ENCODE measurements around the gene NOL9.

Gene NOL9

GRCh38 chr1:6596886-6597776, 42.8 kb upstream of the NOL9 start:
- peak overlapping the region; percentile 24 for H3K27ac ChIP-seq (ENCODE audit: low read length)
- H3K9me3 ChIP-seq (ENCODE audit: control insufficient read depth in 2 of 2, low read length in 2 of 2), result no peaks in the 10 kb centered on the region
- H3K9ac ChIP-seq (ENCODE audit: low read length in 2 of 2), result peak overlapping the region; percentile 21 to 42
- peaks cover 56% of the 10 kb centered on the region for H3K4me1 ChIP-seq (ENCODE audit: control insufficient read depth, insufficient read depth, low read length)
- peak overlapping the region; percentile 32 to 52 for H3K4me3 ChIP-seq (ENCODE audit: low read length in 2 of 2)
- no peaks in the 10 kb centered on the region for H3K27me3 ChIP-seq (ENCODE audit: control insufficient read depth in 1 of 2, insufficient read depth in 2 of 2, low read length in 2 of 2)
- peaks cover 52 to 59% of the 10 kb centered on the region in 2 donors for H3K36me3 ChIP-seq (ENCODE audit: control insufficient read depth in 2 of 2, insufficient read depth in 2 of 2, low read length in 2 of 2)

- H3K9me3 ChIP-seq (ENCODE audit: control insufficient read depth in 2 of 2, low read length in 2 of 2), result no peaks in the 10 kb centered on the region
- H3K4me1 ChIP-seq (ENCODE audit: control insufficient read depth, insufficient read depth, low read length), result peaks cover 57% of the 10 kb centered on the region
- peak overlapping the region; percentile 32 to 52 for H3K4me3 ChIP-seq (ENCODE audit: low read length in 2 of 2)
- no peaks in the 10 kb centered on the region for H3K27me3 ChIP-seq (ENCODE audit: control insufficient read depth in 1 of 2, insufficient read depth in 2 of 2, low read length in 2 of 2)
- peak overlapping the region; percentile 21 to 36 for H3K9ac ChIP-seq (ENCODE audit: low read length in 2 of 2)
- H3K27ac ChIP-seq (ENCODE audit: low read length), result no peak overlapping the region
- peaks cover 52 to 59% of the 10 kb centered on the region in 2 donors for H3K36me3 ChIP-seq (ENCODE audit: control insufficient read depth in 2 of 2, insufficient read depth in 2 of 2, low read length in 2 of 2)
Observed at GRCh38 chr1:6596351-6596750, 42.0 kb upstream of the NOL9 start.

GRCh38 chr1:6594977-6595740, 40.8 kb upstream of the NOL9 start:
- H3K4me3 ChIP-seq (ENCODE audit: low read length in 2 of 2), result no peak overlapping the region
- H3K4me1 ChIP-seq (ENCODE audit: control insufficient read depth, insufficient read depth, low read length), result peaks cover 53% of the 10 kb centered on the region
- no peak overlapping the region for H3K9ac ChIP-seq (ENCODE audit: low read length in 2 of 2)
- no peak overlapping the region for H3K27ac ChIP-seq (ENCODE audit: low read length)
- no peaks in the 10 kb centered on the region for H3K9me3 ChIP-seq (ENCODE audit: control insufficient read depth in 2 of 2, low read length in 2 of 2)
- H3K27me3 ChIP-seq (ENCODE audit: control insufficient read depth in 1 of 2, insufficient read depth in 2 of 2, low read length in 2 of 2), result no peaks in the 10 kb centered on the region
- H3K36me3 ChIP-seq (ENCODE audit: control insufficient read depth in 2 of 2, insufficient read depth in 2 of 2, low read length in 2 of 2), result peaks cover 57 to 67% of the 10 kb centered on the region in 2 donors

- Histone ChIP-seq H3K9me3 (ENCODE audit: control insufficient read depth in 2 of 2, low read length in 2 of 2) (no peaks in the 10 kb centered on the region), H3K4me1 (ENCODE audit: control insufficient read depth, insufficient read depth, low read length) (peaks cover 41% of the 10 kb centered on the region), H3K9ac (ENCODE audit: low read length in 2 of 2) (no peak overlapping the region), H3K27ac (ENCODE audit: low read length) (no peak overlapping the region), H3K27me3 (ENCODE audit: control insufficient read depth in 1 of 2, insufficient read depth in 2 of 2, low read length in 2 of 2) (no peaks in the 10 kb centered on the region), H3K4me3 (ENCODE audit: low read length in 2 of 2) (no peak overlapping the region), H3K36me3 (ENCODE audit: control insufficient read depth in 2 of 2, insufficient read depth in 2 of 2, low read length in 2 of 2) (peaks cover 62 to 75% of the 10 kb centered on the region in 2 donors)
Observed at GRCh38 chr1:6593810-6594209, 39.5 kb upstream of the NOL9 start.

GRCh38 chr1:6592865-6593593, 38.7 kb upstream of the NOL9 start:
- peaks cover 43% of the 10 kb centered on the region for H3K4me1 ChIP-seq (ENCODE audit: control insufficient read depth, insufficient read depth, low read length)
- no peak overlapping the region for H3K4me3 ChIP-seq (ENCODE audit: low read length in 2 of 2)
- peaks cover 60 to 78% of the 10 kb centered on the region in 2 donors for H3K36me3 ChIP-seq (ENCODE audit: control insufficient read depth in 2 of 2, insufficient read depth in 2 of 2, low read length in 2 of 2)
- H3K27ac ChIP-seq (ENCODE audit: low read length), result peak overlapping the region; percentile 24
- peak overlapping the region in 1 of 2 donors; percentile 13 for H3K9ac ChIP-seq (ENCODE audit: low read length in 2 of 2)
- H3K27me3 ChIP-seq (ENCODE audit: control insufficient read depth in 1 of 2, insufficient read depth in 2 of 2, low read length in 2 of 2), result no peaks in the 10 kb centered on the region
- no peaks in the 10 kb centered on the region for H3K9me3 ChIP-seq (ENCODE audit: control insufficient read depth in 2 of 2, low read length in 2 of 2)

- Histone ChIP-seq H3K9me3 (ENCODE audit: control insufficient read depth in 2 of 2, low read length in 2 of 2) (no peaks in the 10 kb centered on the region), H3K27me3 (ENCODE audit: control insufficient read depth in 1 of 2, insufficient read depth in 2 of 2, low read length in 2 of 2) (no peaks in the 10 kb centered on the region), H3K27ac (ENCODE audit: low read length) (peak overlapping the region; percentile 24), H3K4me3 (ENCODE audit: low read length in 2 of 2) (no peak overlapping the region), H3K4me1 (ENCODE audit: control insufficient read depth, insufficient read depth, low read length) (peaks cover 43% of the 10 kb centered on the region), H3K36me3 (ENCODE audit: control insufficient read depth in 2 of 2, insufficient read depth in 2 of 2, low read length in 2 of 2) (peaks cover 54 to 77% of the 10 kb centered on the region in 2 donors), H3K9ac (ENCODE audit: low read length in 2 of 2) (no peak overlapping the region)
Observed at GRCh38 chr1:6592441-6592840, 38.1 kb upstream of the NOL9 start.

- Histone ChIP-seq H3K9ac (ENCODE audit: low read length in 2 of 2) (no peak overlapping the region), H3K27ac (ENCODE audit: low read length) (no peak overlapping the region), H3K27me3 (ENCODE audit: control insufficient read depth in 1 of 2, insufficient read depth in 2 of 2, low read length in 2 of 2) (no peaks in the 10 kb centered on the region), H3K4me1 (ENCODE audit: control insufficient read depth, insufficient read depth, low read length) (peaks cover 43% of the 10 kb centered on the region), H3K9me3 (ENCODE audit: control insufficient read depth in 2 of 2, low read length in 2 of 2) (no peaks in the 10 kb centered on the region), H3K4me3 (ENCODE audit: low read length in 2 of 2) (no peak overlapping the region), H3K36me3 (ENCODE audit: control insufficient read depth in 2 of 2, insufficient read depth in 2 of 2, low read length in 2 of 2) (peaks cover 47 to 70% of the 10 kb centered on the region in 2 donors)
Observed at GRCh38 chr1:6591644-6592043, 37.3 kb upstream of the NOL9 start.

GRCh38 chr1:6591222-6591621, 36.9 kb upstream of the NOL9 start:
- peaks cover 43% of the 10 kb centered on the region for H3K4me1 ChIP-seq (ENCODE audit: control insufficient read depth, insufficient read depth, low read length)
- H3K9me3 ChIP-seq (ENCODE audit: control insufficient read depth in 2 of 2, low read length in 2 of 2), result no peaks in the 10 kb centered on the region
- H3K9ac ChIP-seq (ENCODE audit: low read length in 2 of 2), result no peak overlapping the region
- H3K36me3 ChIP-seq (ENCODE audit: control insufficient read depth in 2 of 2, insufficient read depth in 2 of 2, low read length in 2 of 2), result peaks cover 47 to 68% of the 10 kb centered on the region in 2 donors
- no peak overlapping the region for H3K27ac ChIP-seq (ENCODE audit: low read length)
- H3K4me3 ChIP-seq (ENCODE audit: low read length in 2 of 2), result no peak overlapping the region
- H3K27me3 ChIP-seq (ENCODE audit: control insufficient read depth in 1 of 2, insufficient read depth in 2 of 2, low read length in 2 of 2), result no peaks in the 10 kb centered on the region

- no peaks in the 10 kb centered on the region for H3K9me3 ChIP-seq (ENCODE audit: control insufficient read depth in 2 of 2, low read length in 2 of 2)
- no peak overlapping the region for H3K27ac ChIP-seq (ENCODE audit: low read length)
- H3K9ac ChIP-seq (ENCODE audit: low read length in 2 of 2), result no peak overlapping the region
- H3K27me3 ChIP-seq (ENCODE audit: control insufficient read depth in 1 of 2, insufficient read depth in 2 of 2, low read length in 2 of 2), result no peaks in the 10 kb centered on the region
- peaks cover 38 to 56% of the 10 kb centered on the region in 2 donors for H3K36me3 ChIP-seq (ENCODE audit: control insufficient read depth in 2 of 2, insufficient read depth in 2 of 2, low read length in 2 of 2)
- no peak overlapping the region for H3K4me3 ChIP-seq (ENCODE audit: low read length in 2 of 2)
- H3K4me1 ChIP-seq (ENCODE audit: control insufficient read depth, insufficient read depth, low read length), result peaks cover 39% of the 10 kb centered on the region
Observed at GRCh38 chr1:6590046-6590445, 35.7 kb upstream of the NOL9 start.

- Histone ChIP-seq H3K4me3 (ENCODE audit: low read length in 2 of 2) (no peak overlapping the region), H3K27me3 (ENCODE audit: control insufficient read depth in 1 of 2, insufficient read depth in 2 of 2, low read length in 2 of 2) (no peaks in the 10 kb centered on the region), H3K9ac (ENCODE audit: low read length in 2 of 2) (no peak overlapping the region), H3K4me1 (ENCODE audit: control insufficient read depth, insufficient read depth, low read length) (peaks cover 39% of the 10 kb centered on the region), H3K9me3 (ENCODE audit: control insufficient read depth in 2 of 2, low read length in 2 of 2) (no peaks in the 10 kb centered on the region), H3K36me3 (ENCODE audit: control insufficient read depth in 2 of 2, insufficient read depth in 2 of 2, low read length in 2 of 2) (peaks cover 30 to 48% of the 10 kb centered on the region in 2 donors), H3K27ac (ENCODE audit: low read length) (peak overlapping the region; percentile 53)
Observed at GRCh38 chr1:6588893-6589520, 34.7 kb upstream of the NOL9 start.
